ENCODE data around the gene SLC25A6. TPM values are rescaled to one million over a fixed set of nuclear protein-coding genes. Genes with fewer than 3 reads are reported as not detected.

The SLC25A6 gene
- total RNA-seq, 4 donors from 2014 or later, result 220 to 291 (median 250) TPM

- H3K27ac ChIP-seq, result no peak overlapping the region
- H3K27me3 ChIP-seq, result no peaks in the 10 kb centered on the region
- peaks cover 0 to 19% (median 0%) of the 10 kb centered on the region in 4 donors for H3K9me3 ChIP-seq
- H3K4me1 ChIP-seq, result no peaks in the 10 kb centered on the region
- TF ChIP-seq POLR2A (IDR thresholded peaks at IDR 0.05) (no peak), EP300 (IDR thresholded peaks at IDR 0.05) (no peak), CTCF (IDR thresholded peaks at IDR 0.05) (no peak)
- WGBS, 2 donors, result 78 to 80% methylated on average over 22 of the region's 22 CpGs
- no peak overlapping the region for H3K4me3 ChIP-seq
- peaks cover 0 to 47% (median 0%) of the 10 kb centered on the region in 3 donors for H3K36me3 ChIP-seq
- no peak for DNase-seq (ENCODE audit: low spot score in 2 of 2)
Measured at GRCh38 chrX:1341545-1342184, 50.2 kb downstream of the SLC25A6 start.

- peaks cover 0 to 4% (median 1%) of the 10 kb centered on the region in 4 donors for H3K4me1 ChIP-seq
- TF ChIP-seq EP300 (IDR thresholded peaks at IDR 0.05) (no peak), POLR2A (IDR thresholded peaks at IDR 0.05) (no peak), CTCF (IDR thresholded peaks at IDR 0.05) (no peak)
- H3K27ac ChIP-seq, result peak overlapping the region in 2 of 4 donors; percentile 42 to 81
- H3K36me3 ChIP-seq, result peaks cover 0 to 32% (median 0%) of the 10 kb centered on the region in 3 donors
- H3K27me3 ChIP-seq, result no peaks in the 10 kb centered on the region
- DNase-seq (ENCODE audit: low spot score in 2 of 2), result no peak
- H3K9me3 ChIP-seq, result peaks cover 0 to 19% (median 0%) of the 10 kb centered on the region in 4 donors
- WGBS, 2 donors, result 52 to 70% methylated on average over 18 of the region's 18 CpGs
- H3K4me3 ChIP-seq, result peak overlapping the region; percentile 20 to 52 (median 24)
Measured at GRCh38 chrX:1336948-1337779, 54.7 kb downstream of the SLC25A6 start.

GRCh38 chrX:1336331-1336943 is 55.5 kb downstream of the SLC25A6 start, which contains the start of gene IL3RA:
Gene IL3RA, plus strand, starts transcription at chrX:1336785. Its CDS starts 4,981 bp downstream, at chrX:1341766.
- peak in 1 of 2 donors; percentile 59 for DNase-seq (ENCODE audit: low spot score in 2 of 2)
- Histone ChIP-seq H3K9me3 (peaks cover 0 to 15% (median 0%) of the 10 kb centered on the region in 4 donors), H3K4me1 (peaks cover 0 to 4% (median 1%) of the 10 kb centered on the region in 4 donors), H3K27me3 (no peaks in the 10 kb centered on the region), H3K36me3 (peaks cover 0 to 27% (median 0%) of the 10 kb centered on the region in 3 donors), H3K4me3 (peak within 1 kb of the TSS; percentile 20 to 52 (median 24)), H3K27ac (peak within 1 kb of the TSS in 2 of 4 donors; percentile 42 to 81)
- WGBS, 2 donors, result 12 to 19% methylated on average over 14 of the region's 14 CpGs
- TF ChIP-seq CTCF (IDR thresholded peaks at IDR 0.05), result no peak
- TF ChIP-seq EP300 (IDR thresholded peaks at IDR 0.05), result peak in 1 of 2 donors; percentile 66
- TF ChIP-seq POLR2A (IDR thresholded peaks at IDR 0.05), result no peak

Other genes starting within 250 kb of the SLC25A6 start
- gene CRLF2, start 179.5 kb downstream of the SLC25A6 start, total RNA-seq, result 1 to 10 TPM in 1 of 4 donors, under 1 TPM in 2, not detected in 1; 0.44 to 3.1 (median 0.84) TPM
- gene CSF2RA, start 123.3 kb downstream of the SLC25A6 start, total RNA-seq, result 10 to 100 TPM in 1 of 4 donors, 1 to 10 TPM in 3; 6.9 to 12.0 (median 9.2) TPM
- gene IL3RA, start 55.3 kb downstream of the SLC25A6 start, total RNA-seq, result 10 to 100 TPM in 1 of 4 donors, 1 to 10 TPM in 3; 3.3 to 17.7 (median 6.3) TPM
- gene ASMTL, start 60.8 kb upstream of the SLC25A6 start, total RNA-seq, result 10 to 100 TPM; 25.1 to 47.2 (median 43.3) TPM
- gene P2RY8, start 145.1 kb upstream of the SLC25A6 start, total RNA-seq, result 1 to 10 TPM in 3 of 4 donors, under 1 TPM in 1; 0.84 to 2.8 (median 1.2) TPM
- gene AKAP17A, start 199.5 kb upstream of the SLC25A6 start, total RNA-seq, result 100 to 1,000 TPM in 1 of 4 donors, 10 to 100 TPM in 3; 58.3 to 139 (median 72.6) TPM
- 1 to 10 TPM in 1 of 4 donors, under 1 TPM in 1, not detected in 2; 0.63 to 4.7 TPM for gene ASMT, start 222.9 kb upstream of the SLC25A6 start, total RNA-seq

All from tibial nerve (tissue), 4 donors.